GM12864 (cell line): ENCODE measurements around the gene PGAP1.
"Not testable (repeated sequence)": the region's sequence is repeated elsewhere in the genome, so short reads cannot be mapped to it uniquely, and the experiment has no call there.

ENCODE experiments used
- DNase-seq: peaks from one replicate; pipeline ENCODE4 v3.0.0-alpha.2; 2011; ENCODE audit warnings: low read depth
- H3K4me3 ChIP-seq: 2 replicates; pipeline ENCODE4 v1.5.1; 2011; ENCODE audit warnings: mild to moderate bottlenecking, low read depth, low read length, control low read depth
- CTCF ChIP-seq: IDR thresholded peaks from 2 replicates; pipeline ENCODE4 v1.5.1; 2011; ENCODE audit warnings: low read depth, mild to moderate bottlenecking, moderate library complexity, low read length, control low read depth, inconsistent platforms; ENCODE audit errors: missing control alignments

The PGAP1 gene

GRCh38 chr2:196918927-196919326 lies 7.6 kb downstream of the PGAP1 start:
- no peak for TF ChIP-seq CTCF
- DNase-seq, result no peak

GRCh38 chr2:196917802-196918201 lies 8.7 kb downstream of the PGAP1 start:
- no peak overlapping the region for H3K4me3 ChIP-seq
- TF ChIP-seq CTCF, result no peak
- no peak for DNase-seq

More at GRCh38 chr2:196918927-196919326, 7.6 kb downstream of the PGAP1 start:
- no peak overlapping the region for H3K4me3 ChIP-seq

GRCh38 chr2:196915507-196916189 lies 10.9 kb downstream of the PGAP1 start:
- TF ChIP-seq CTCF, result no peak
- H3K4me3 ChIP-seq, result no peak overlapping the region
- no peak for DNase-seq

- no peak overlapping the region for H3K4me3 ChIP-seq
- no peak for TF ChIP-seq CTCF
- peak; percentile 42 for DNase-seq
Measured at GRCh38 chr2:196914867-196915460, 11.5 kb downstream of the PGAP1 start.

- TF ChIP-seq CTCF, result no peak
- DNase-seq, result no peak
Measured at GRCh38 chr2:196913691-196914090, 12.8 kb downstream of the PGAP1 start.

GRCh38 chr2:196905365-196905764 lies 21.1 kb downstream of the PGAP1 start:
- not testable (repeated sequence) for H3K4me3 ChIP-seq, DNase-seq

More at GRCh38 chr2:196913691-196914090, 12.8 kb downstream of the PGAP1 start:
- H3K4me3 ChIP-seq, result no peak overlapping the region

- no peak overlapping the region for H3K4me3 ChIP-seq
- DNase-seq, result no peak
- no peak for TF ChIP-seq CTCF
Measured at GRCh38 chr2:196902828-196903227, 23.7 kb downstream of the PGAP1 start.
